GM19035 (cell line): ENCODE measurements around the gene AHNAK.

Experiments used
- ATAC-seq: cut with Tn5 transposase; IDR thresholded peaks from one replicate; pipeline ENCODE4 v1.9.1; 2021; ENCODE audit not compliant: unreplicated experiment

Gene AHNAK

DNA sequence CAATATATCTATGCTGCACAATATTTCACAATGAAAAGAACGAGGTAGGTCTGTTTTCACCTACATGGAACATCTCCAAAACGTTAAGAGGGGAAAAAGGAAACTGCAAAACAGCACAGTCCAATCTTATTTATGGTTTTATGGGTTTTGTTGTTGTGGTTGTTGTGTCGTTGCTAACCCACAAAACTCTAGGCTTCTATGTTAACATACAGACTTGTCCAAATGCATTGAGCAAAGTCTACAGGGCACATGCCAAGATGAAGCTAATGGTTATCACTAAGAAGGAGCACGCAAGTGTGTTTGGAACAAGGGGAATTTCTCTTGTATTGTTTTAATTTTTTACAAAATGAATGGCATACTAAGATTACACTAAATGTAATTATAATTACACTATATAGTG is 48.6 kb downstream of the AHNAK start:
- no peak for ATAC-seq

- ATAC-seq = no peak
These were observed 49.3 kb downstream of the AHNAK start for GRCh38 chr11:62497132-62497801.

- no peak for ATAC-seq
These were observed 49.9 kb downstream of the AHNAK start for GRCh38 chr11:62496676-62497075.

- ATAC-seq = no peak
These were observed 52.4 kb downstream of the AHNAK start for GRCh38 chr11:62494246-62494645.

DNA sequence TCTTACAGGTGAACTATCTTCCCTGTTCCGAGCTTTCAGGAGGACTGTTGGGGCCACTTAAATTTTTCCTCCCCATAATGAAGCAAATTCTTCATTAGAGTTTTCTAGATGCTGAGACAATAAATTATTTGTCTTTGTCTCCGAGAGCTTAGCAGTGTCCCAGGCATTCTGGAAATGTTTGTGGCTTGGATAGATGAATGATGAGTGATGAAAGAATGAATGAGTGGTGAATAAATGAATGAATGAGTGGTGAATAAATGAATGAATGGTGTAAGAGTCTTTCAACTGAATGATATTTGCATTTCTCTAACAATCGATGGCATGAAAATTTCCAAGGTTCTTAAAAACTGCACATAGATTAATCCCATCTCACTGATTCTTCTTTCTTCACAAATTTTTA is 52.8 kb downstream of the AHNAK start:
- no peak for ATAC-seq

DNA sequence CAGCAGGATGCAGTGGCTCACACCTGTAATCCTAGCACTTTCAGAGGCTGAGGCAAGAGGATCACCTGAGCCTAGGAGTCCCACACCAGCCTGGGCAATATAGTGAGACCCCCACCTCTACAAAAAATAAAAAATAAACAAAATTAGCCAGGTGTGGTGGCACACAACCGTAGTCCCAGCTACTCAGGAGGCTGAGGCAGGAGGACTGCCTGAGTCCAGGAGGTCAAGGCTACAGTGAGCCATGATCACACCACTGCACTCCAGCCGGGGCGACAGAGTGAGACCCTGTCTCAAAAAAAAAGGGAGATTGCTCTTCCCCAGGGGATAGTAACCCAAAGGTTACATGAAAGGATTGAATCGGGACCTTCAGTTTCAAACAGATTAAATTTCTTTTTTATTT is 54.0 kb downstream of the AHNAK start:
- ATAC-seq = no peak

DNA sequence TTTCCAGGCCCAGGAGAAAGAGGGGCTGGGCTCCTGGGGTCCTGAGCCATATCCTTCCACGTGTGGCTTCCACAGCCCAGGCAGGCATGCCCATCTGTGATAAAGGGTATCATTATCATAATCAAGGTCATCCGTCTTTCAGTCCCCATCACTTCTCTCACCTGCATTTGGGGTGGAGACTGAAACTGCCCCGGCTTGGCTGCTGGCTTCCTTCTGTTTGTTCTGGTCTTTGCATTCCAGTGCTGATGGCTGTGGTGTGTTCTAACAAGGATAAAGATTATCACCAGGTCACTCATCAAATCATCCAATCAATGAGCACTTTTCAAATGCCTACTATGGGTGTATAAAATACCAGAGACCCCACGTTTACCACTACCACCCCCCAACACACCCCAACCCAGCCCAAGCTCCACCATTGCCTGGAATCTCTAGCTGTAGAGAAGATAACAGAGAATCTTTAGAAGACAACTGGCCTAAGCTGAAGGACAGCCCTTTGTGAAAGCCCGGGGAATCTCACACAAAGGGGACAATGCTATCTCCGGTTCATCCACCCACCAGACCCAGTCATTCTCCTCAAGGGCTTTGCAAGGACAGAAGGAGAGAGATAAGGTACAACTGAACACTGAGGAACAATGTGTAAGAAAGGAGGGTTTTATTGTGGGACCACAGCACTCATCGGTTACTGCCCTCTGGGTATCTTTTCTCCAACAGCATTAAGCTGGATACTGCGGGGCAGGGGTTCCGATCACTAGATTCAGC is 54.9 kb downstream of the AHNAK start:
- ATAC-seq = no peak

GRCh38 chr11:62489204-62489603 is 57.4 kb downstream of the AHNAK start:
- no peak for ATAC-seq

DNA sequence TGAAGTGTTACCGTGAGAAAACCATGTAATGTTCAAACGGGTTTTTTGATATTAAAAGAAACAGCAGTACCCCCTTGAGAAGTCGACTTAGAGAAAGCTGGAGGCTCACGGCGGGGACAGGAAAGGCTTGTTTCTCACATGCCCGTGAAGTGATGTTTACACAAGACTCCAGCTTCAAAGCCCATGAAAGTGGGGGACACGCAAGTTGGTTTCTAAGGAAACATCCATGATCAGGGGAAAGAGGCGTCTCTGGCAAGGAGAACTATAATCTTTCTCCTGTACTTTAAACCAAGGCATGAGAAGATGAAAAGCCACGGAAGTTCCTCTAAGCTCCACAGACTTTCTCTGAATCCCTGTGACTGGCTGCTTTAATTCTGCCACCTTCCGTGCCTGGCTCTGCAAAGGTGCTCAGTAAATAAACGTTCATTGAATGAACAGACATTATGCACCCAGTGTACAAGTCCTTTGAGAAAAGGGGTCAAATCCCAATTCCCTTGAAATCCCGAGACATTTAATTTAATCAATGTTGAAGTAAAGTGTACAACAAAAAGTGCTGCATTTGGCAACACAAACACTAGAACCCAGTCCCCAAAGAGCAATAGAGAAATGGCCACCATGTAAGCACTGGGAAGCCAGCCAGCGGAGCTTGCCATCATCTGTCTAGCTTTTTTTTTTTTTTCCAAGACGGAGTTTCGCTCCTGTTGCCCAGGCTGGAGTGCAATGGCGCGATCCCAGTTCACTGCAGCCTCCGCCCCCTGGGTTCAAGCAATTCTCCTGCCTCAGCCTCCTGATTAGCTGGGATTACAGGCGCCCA is 58.7 kb downstream of the AHNAK start:
- ATAC-seq = no peak

DNA sequence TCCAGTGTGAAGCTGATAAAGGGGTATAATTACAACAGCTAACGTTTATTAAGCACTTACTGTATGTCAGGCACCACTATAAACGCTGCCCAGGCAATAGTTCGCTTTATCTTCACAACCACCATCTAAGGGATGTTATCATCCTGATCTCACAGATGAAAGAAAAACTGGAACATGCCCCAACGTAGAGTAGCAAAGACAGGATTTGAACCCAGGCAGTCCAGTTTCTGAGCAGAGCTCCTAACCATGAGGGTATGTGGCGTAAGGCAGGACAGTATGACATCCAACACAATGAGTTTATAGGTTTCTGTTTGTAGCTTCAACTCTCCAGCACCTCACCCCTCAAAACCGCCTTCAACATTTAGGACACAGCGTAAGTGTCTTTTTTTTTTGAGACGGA is 59.5 kb downstream of the AHNAK start:
- no peak for ATAC-seq

DNA sequence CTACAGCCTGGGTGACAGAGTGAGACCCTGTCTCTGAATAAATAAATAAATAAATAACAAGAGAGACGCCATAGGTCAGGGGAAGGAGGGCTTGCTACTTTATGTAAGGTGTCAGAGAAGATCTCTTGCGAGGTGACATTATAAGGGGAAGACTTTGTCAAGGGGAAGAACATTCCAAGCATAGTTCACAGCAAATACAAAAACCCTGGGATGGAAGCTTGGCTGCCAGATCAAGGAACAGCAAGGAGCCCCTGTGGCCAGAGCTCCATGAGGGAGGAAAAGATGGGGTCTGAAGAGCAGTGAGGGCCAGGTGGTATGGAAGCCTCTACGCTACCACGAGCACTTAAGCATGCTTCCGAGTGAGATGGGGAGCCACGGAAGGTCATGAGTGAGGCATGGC is 62.3 kb downstream of the AHNAK start:
- no peak for ATAC-seq

GRCh38 chr11:62482753-62483152 is 63.9 kb downstream of the AHNAK start:
- no peak for ATAC-seq

DNA sequence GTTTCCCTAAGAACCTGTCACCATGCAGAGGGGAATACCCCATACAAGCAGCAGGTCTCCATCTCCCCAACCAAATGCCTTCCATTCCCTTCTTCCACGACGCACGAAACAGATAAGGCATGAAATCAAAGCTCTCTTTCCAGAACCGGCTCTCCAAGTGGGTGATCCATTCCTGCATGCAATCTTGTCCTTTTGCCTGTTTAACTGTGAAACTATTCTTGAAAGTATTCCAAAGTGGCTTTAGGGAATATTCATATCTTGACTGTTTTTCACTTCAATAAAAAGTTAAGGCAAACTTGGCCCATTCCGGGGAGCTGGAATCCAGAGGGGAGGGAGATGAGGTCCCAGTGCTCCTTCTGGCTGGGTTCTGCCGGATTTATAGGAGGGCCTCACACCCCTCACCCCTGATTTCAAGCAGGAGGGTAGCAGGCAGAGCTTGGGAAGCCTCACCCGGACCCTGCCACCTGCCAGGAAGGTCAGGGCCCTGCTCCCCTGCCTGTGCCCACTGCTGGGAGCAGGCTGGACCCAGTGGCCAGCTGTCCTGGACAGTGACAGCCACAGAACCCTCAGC is 66.9 kb downstream of the AHNAK start:
- ATAC-seq = no peak

DNA sequence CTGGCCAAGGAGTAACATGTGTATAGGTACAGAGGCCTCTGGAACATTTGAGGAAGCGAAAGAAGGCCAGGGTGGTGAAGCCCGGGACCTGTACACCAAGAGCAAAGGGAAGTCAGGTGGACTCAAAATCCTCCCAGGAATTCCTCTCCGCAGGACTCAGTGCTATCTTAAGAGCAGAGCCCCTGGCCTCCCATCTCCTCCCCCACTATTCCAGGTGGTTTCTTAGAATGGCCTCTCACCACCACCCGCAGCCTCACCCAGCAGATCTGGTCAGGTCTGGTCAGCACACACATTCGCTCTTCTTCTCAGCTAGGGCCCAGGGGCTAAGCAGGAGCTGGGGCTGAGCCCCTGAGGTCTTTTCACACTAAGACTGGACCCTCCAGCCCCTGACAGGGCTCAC is 68.7 kb downstream of the AHNAK start:
- ATAC-seq = no peak

GRCh38 chr11:62472063-62472884 is 74.3 kb downstream of the AHNAK start:
- no peak for ATAC-seq

- no peak for ATAC-seq
These were observed 75.0 kb downstream of the AHNAK start for GRCh38 chr11:62471603-62472002.

DNA sequence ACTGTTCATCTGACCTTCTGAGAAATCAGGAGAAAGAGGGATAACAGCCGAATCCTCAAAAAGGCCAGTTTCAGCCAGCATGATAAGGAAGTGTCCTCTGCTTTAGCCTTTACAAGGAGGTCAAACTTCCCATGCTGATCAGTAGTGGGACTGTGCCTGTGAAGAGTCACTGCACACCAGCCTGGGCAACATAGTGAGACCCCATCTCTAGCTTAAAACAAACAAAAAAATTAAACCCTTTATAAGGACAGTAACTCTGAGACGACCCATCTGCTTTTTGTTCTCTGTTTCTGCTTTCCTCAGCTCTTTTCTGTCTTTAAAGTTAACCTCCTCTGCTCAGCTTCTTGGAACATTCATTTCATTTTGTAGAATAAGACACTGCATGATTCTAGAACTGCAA is 78.0 kb downstream of the AHNAK start:
- ATAC-seq = no peak

- no peak for ATAC-seq
These were observed 80.2 kb downstream of the AHNAK start for GRCh38 chr11:62466444-62466843.

DNA sequence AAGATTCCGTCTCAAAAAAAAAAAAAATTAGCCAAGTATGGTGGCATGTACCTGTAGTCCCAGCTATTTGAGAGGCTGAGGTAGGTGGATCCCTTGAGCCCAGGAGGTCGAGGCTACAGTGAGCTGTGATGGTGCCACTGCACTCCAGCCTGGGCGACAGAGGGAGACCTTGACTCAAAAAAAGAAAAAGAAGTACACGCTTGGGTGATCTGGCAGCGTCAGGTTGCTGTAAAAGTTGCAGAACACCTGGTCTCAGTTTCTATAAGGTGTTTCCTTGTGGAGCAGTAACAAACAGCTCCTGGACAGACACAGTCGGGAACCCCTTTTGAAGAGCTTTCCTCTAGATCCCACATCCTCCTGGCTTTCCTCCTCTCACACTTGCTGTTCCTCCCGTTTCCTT is 82.0 kb downstream of the AHNAK start:
- ATAC-seq = no peak

DNA sequence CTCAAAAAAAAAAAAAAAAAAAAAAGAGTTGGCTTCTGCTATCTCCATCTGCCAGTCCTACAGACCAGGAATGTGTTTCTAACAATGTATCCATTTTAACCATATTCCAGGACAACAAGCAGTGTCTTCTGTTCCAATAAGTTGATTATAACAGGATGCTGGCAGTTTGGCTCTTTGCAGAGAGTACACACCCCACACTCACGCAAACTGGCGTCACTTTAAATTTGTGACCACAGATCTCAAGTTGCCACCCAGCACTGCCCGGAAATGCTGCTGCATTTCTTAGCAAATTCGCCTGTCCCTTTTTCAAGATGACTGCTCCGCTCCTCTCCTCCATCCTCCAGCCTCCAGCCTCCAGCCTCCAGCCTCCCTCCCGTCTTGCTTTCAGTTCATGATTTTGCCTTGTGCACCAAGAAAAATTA is 83.5 kb downstream of the AHNAK start:
- no peak for ATAC-seq

GRCh38 chr11:62462508-62462892 is 84.1 kb downstream of the AHNAK start:
- ATAC-seq = no peak
